ENCODE measurements around the gene LHFPL2.

The LHFPL2 gene

GRCh38 chr5:78568212-78568611, 80.4 kb downstream of the LHFPL2 start:
- DNase-seq (ENCODE audit: low read depth): no peak

- DNase-seq (ENCODE audit: low read depth): no peak
These were observed 81.0 kb downstream of the LHFPL2 start for GRCh38 chr5:78567617-78568016.

GRCh38 chr5:78566747-78567425, 81.7 kb downstream of the LHFPL2 start:
- DNase-seq (ENCODE audit: low read depth): no peak

GRCh38 chr5:78565395-78565794, 83.2 kb downstream of the LHFPL2 start:
- no peak for DNase-seq (ENCODE audit: low read depth)

- no peak for DNase-seq (ENCODE audit: low read depth)
These were observed 85.0 kb downstream of the LHFPL2 start for GRCh38 chr5:78563621-78564020.

GRCh38 chr5:78562714-78563330, 85.8 kb downstream of the LHFPL2 start:
- DNase-seq (ENCODE audit: low read depth): no peak

GRCh38 chr5:78562001-78562400, 86.6 kb downstream of the LHFPL2 start:
- no peak for DNase-seq (ENCODE audit: low read depth)

- no peak for DNase-seq (ENCODE audit: low read depth)
These were observed 87.3 kb downstream of the LHFPL2 start for GRCh38 chr5:78561261-78561660.

- no peak for DNase-seq (ENCODE audit: low read depth)
These were observed 88.3 kb downstream of the LHFPL2 start for GRCh38 chr5:78560000-78560855.

- DNase-seq (ENCODE audit: low read depth): no peak
These were observed 91.0 kb downstream of the LHFPL2 start for GRCh38 chr5:78557601-78558000.

GRCh38 chr5:78555870-78556269, 92.7 kb downstream of the LHFPL2 start:
- no peak for DNase-seq (ENCODE audit: low read depth)

GRCh38 chr5:78554670-78555069, 93.9 kb downstream of the LHFPL2 start:
- no peak for DNase-seq (ENCODE audit: low read depth)

GRCh38 chr5:78553580-78554353, 94.8 kb downstream of the LHFPL2 start:
- no peak for DNase-seq (ENCODE audit: low read depth)

GRCh38 chr5:78552729-78553342, 95.7 kb downstream of the LHFPL2 start:
- DNase-seq (ENCODE audit: low read depth): no peak

- DNase-seq (ENCODE audit: low read depth): no peak
These were observed 97.7 kb downstream of the LHFPL2 start for GRCh38 chr5:78550891-78551290.

GRCh38 chr5:78549043-78549442, 99.5 kb downstream of the LHFPL2 start:
- no peak for DNase-seq (ENCODE audit: low read depth)

GRCh38 chr5:78547731-78548615, 100.6 kb downstream of the LHFPL2 start:
- no peak for DNase-seq (ENCODE audit: low read depth)

- no peak for DNase-seq (ENCODE audit: low read depth)
These were observed 101.4 kb downstream of the LHFPL2 start for GRCh38 chr5:78547183-78547582.

- no peak for DNase-seq (ENCODE audit: low read depth)
These were observed 102.1 kb downstream of the LHFPL2 start for GRCh38 chr5:78546276-78546996.

- DNase-seq (ENCODE audit: low read depth): no peak
These were observed 103.2 kb downstream of the LHFPL2 start for GRCh38 chr5:78545406-78545805.
